Testis (tissue), 3 donors: ENCODE measurements around the gene NOL11. TPM values are rescaled to one million over a fixed set of nuclear protein-coding genes. Genes with fewer than 3 reads are reported as not detected.
A peak's percentile ranks its signal among the peaks of the same experiment; 100 is the strongest.

Experiments used
- DNase-seq: peaks from one replicate; pipeline ENCODE4 v3.0.0-alpha.2; 2019
- H3K27ac ChIP-seq, 2 donors: fragments of 200-600 bp; sonication (generic); one replicate each; pipeline ENCODE4 v1.5.1; 2019
- H3K27me3 ChIP-seq: fragments of 200-600 bp; sonication (generic); one replicate; pipeline ENCODE4 v1.5.1; 2019
- H3K36me3 ChIP-seq: fragments of 200-600 bp; sonication (generic); one replicate; pipeline ENCODE4 v1.5.1; 2017; ENCODE audit warnings: low read depth; ENCODE audit errors: missing control alignments
- H3K4me1 ChIP-seq: fragments of 200-600 bp; sonication (generic); one replicate; pipeline ENCODE4 v1.5.1; 2019
- H3K4me3 ChIP-seq, 2 donors: fragments of 200-600 bp; sonication (generic); one replicate each; pipeline ENCODE4 v1.5.1; 2017 to 2019
- H3K9me3 ChIP-seq: fragments of 200-600 bp; sonication (generic); one replicate; pipeline ENCODE4 v1.5.1; 2017
- CTCF ChIP-seq, 3 experiments: fragments of 450-650 bp in 2 of 3; fragments of 200-600 bp in 1 of 3; sonication (generic) in 1 of 3; IDR thresholded peaks; one replicate each; pipeline ENCODE4 v1.5.1; 2016 to 2019; ENCODE audit warnings: antibody characterized with exemption in 3 of 3, mild to moderate bottlenecking in 2 of 3, moderate library complexity in 1 of 3
- POLR2A ChIP-seq: fragments of 450-650 bp; IDR thresholded peaks from one replicate; pipeline ENCODE4 v1.6.1; 2017; ENCODE audit warnings: antibody characterized with exemption, mild to moderate bottlenecking, moderate library complexity
- WGBS, 2 donors: methylation state at CpG; one replicate each; pipeline ENCODE4 v1.1.5; 2018; 5-methylcytosine and 5-hydroxymethylcytosine counted together
- intact Hi-C: fragments of 100-400 bp; cut with DNase I; formaldehyde crosslinking; loops from one replicate; pipeline ENCODE4 v1.15.1; 2023; ENCODE audit warnings: low total_unique reads
- polyA plus RNA-seq: library from polyadenylated mRNA; stranded (reverse); fragments of 350-450 nt; fragmentation: Illumina TruSeq; extraction: RNeasy Lipid Tissue Mini Kit (QIAGEN cat#74804); gene quantifications from one replicate; pipeline ENCODE4 v1.2.3, GENCODE V29; 2014; ENCODE audit warnings: low read depth, low replicate concordance; ENCODE audit not compliant: insufficient read depth
- total RNA-seq, 2 donors: library from RNA; depleted of rRNA; stranded (reverse); fragments of >200 nt; gene quantifications; one replicate each; pipeline ENCODE4 v1.2.3, GENCODE V29; 2016

NOL11 gene
- total and polyA plus RNA-seq, 3 donors from 2014 or later = 20.5 to 35.6 (median 31.4) TPM

GRCh38 chr17:67773246-67773645, 55.5 kb downstream of the NOL11 start:
- intact Hi-C loops = no loop called here
- no peak overlapping the region for H3K4me3 ChIP-seq
- no peaks in the 10 kb centered on the region for H3K4me1 ChIP-seq
- H3K9me3 ChIP-seq = no peaks in the 10 kb centered on the region
- no peak overlapping the region for H3K27ac ChIP-seq
- whole genome bisulfite sequencing, 2 donors = 65 to 71% methylated on average over 7 of the region's 7 CpGs
- no peaks in the 10 kb centered on the region for H3K36me3 ChIP-seq
- DNase-seq = no peak
- no peak for TF ChIP-seq CTCF (IDR thresholded peaks at IDR 0.05)
- no peak for TF ChIP-seq POLR2A
- no peaks in the 10 kb centered on the region for H3K27me3 ChIP-seq

DNA sequence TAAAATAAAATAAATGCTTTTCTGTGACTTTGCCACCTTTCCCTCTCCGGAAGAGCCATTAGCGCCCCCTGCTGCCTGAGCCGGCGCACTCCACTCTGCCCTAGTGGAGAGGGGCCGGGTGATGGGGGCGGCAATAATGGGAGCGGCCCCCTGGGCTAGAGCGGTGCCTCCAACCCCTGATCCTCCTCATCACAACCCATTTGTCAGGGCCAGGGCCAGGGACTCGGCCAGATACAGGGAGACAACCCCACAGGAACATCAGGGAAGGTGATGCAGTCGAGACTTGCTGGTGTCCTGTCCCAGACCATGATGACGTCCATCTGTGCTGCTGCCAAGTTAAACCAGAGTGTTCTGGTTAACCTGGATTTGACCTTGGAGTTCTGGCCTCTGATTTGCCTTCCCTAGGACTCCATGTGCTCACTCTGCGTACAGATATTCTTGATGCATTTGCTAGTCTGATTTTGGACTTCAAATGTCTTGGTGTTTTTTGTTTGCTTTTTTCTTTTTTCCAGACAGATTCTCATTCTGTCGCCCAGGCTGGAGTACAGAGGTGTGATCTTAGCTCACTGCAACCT, 61.4 kb downstream of the NOL11 start:
- Histone ChIP-seq H3K9me3 (no peaks in the 10 kb centered on the region), H3K4me1 (peaks cover 7% of the 10 kb centered on the region), H3K4me3 (peak overlapping the region in 1 of 2 donors; percentile 15), H3K27ac (peak overlapping the region; percentile 82 to 89), H3K36me3 (no peaks in the 10 kb centered on the region), H3K27me3 (no peaks in the 10 kb centered on the region)
- intact Hi-C loops = no loop called here
- 6 to 9% methylated on average over 13 of the region's 13 CpGs for WGBS, 2 donors
- TF ChIP-seq CTCF (IDR thresholded peaks at IDR 0.05) (peak; percentile 72 to 91 (median 88)), POLR2A (no peak)
- peak; percentile 96 for DNase-seq

DNA sequence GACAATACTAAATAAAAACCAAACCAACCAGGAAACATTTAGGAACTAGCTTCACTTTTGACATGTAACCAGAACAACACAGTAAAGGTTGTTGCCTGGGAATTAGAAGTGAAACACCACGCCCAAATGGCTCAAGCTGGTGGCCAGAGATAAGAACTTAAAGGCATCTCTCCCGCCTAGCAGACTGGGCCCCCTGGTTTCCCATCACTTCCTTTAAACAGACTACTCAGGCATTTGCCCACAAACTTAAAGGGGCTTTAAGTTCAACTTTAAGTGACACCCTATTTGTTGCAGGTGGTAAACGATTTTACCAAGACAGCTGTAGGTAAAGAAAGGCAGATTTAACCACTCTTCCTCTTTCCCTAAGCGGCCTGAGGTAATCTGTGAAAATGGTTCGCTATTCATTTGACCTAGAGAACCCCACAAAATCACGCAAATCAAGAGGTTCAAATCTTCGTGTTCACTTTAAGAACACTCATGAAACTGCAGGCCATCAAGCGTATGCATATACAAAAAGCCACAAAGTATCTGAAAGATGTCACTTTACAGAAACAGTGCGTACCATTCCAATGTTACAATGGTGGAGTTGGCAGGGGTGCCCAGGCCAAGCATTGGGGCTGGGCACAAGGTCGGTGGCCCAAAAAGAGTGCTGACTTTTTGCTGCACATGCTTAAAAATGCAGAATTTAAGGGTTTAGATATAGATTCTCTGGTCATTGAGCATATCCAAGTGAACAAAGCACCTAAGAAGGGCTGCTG, 66.8 kb downstream of the NOL11 start:
- Histone ChIP-seq H3K9me3 (no peaks in the 10 kb centered on the region), H3K36me3 (no peaks in the 10 kb centered on the region), H3K27me3 (no peaks in the 10 kb centered on the region), H3K4me3 (no peak overlapping the region), H3K27ac (peak overlapping the region; percentile 71 to 74), H3K4me1 (peaks cover 15% of the 10 kb centered on the region)
- 54 to 69% methylated on average over 10 of the region's 10 CpGs for WGBS, 2 donors
- intact Hi-C loops = no loop called here
- DNase-seq = peak; percentile 65
- TF ChIP-seq CTCF (IDR thresholded peaks at IDR 0.05) = no peak
- no peak for TF ChIP-seq POLR2A

GRCh38 chr17:67785122-67785477, 67.4 kb downstream of the NOL11 start:
- DNase-seq = no peak
- 71 to 73% methylated on average over 3 of the region's 3 CpGs for WGBS, 2 donors
- Histone ChIP-seq H3K27me3 (no peaks in the 10 kb centered on the region), H3K4me3 (no peak overlapping the region), H3K27ac (peak overlapping the region; percentile 71 to 74), H3K9me3 (no peaks in the 10 kb centered on the region), H3K4me1 (peaks cover 11% of the 10 kb centered on the region), H3K36me3 (no peaks in the 10 kb centered on the region)
- intact Hi-C loops = no loop called here
- TF ChIP-seq CTCF (IDR thresholded peaks at IDR 0.05) = no peak
- no peak for TF ChIP-seq POLR2A
